Measurements from ENCODE around the gene ATP13A5.

DNA sequence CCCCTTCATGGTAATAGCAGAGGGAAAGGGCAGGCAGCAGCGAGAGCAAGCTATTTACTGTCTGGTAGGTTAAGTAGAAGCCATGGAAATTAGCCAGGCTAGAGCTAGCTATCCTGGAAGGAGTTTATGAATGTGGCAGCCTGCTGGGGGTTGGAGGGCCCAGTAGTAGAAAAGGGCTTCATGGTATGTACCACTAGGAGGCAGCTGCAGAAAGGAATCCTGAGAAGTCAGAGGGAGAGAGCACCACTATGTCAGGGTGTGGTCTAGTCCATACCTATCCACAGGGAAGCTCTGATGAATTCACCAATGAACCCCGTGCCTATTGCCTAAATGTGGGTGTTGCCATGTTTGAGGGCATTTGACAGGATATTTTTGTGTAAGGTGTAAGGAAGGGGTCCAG lies 82.6 kb downstream of the ATP13A5 start:
- TF ChIP-seq EZH2 (IDR thresholded peaks at IDR 0.05; ENCODE audit: insufficient read depth, poor library complexity, severe bottlenecking) (no peak), EZH2phosphoT487 (IDR thresholded peaks at IDR 0.05; ENCODE audit: insufficient read depth, low read depth) (no peak)
